Ureter (tissue), 1 donor: ENCODE measurements around the gene DGKE. TPM values are rescaled to one million over a fixed set of nuclear protein-coding genes. Genes with fewer than 3 reads are reported as not detected.
A peak's percentile ranks its signal among the peaks of the same experiment; 100 is the strongest.

Experiments
- DNase-seq: peaks from one replicate; pipeline ENCODE4 v3.0.0-alpha.2; 2020; ENCODE audit warnings: low spot score
- total RNA-seq: library from RNA; stranded (reverse); gene quantifications from one replicate; pipeline ENCODE4 v1.2.4, GENCODE V29; 2023
- donor health status: DM: yes; HTN: yes; CAD: no.

Gene DGKE
- total RNA-seq, 1 donor from 2014 or later, result 15.4 TPM

- no peak for DNase-seq
Observed at GRCh38 chr17:56812901-56813388, 21.0 kb upstream of the DGKE start.

DNA sequence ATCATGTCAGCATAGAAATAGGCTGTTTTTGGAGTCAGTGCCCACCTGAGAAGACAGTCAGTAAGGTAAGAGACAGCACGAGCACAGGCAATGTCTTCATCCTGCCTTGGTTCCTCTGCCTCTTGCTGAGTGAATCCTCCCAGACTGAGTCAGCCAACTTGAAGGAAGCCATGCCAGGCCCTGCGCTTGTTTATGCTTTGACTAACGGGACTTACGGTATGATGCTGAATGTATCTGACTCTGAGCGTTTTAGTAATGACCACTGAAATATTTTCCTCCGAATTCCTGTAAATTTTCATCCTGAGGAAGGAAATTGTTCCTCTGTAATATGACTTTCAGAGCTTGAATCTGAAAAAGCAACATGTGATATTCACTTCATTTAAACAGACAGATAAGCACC lies 18.2 kb upstream of the DGKE start:
- DNase-seq, result no peak

- no peak for DNase-seq
Observed at GRCh38 chr17:56817066-56817465, 16.9 kb upstream of the DGKE start.

GRCh38 chr17:56819030-56819429 lies 14.9 kb upstream of the DGKE start:
- no peak for DNase-seq

GRCh38 chr17:56819431-56820145 lies 14.4 kb upstream of the DGKE start:
- DNase-seq, result peak; percentile 74

DNA sequence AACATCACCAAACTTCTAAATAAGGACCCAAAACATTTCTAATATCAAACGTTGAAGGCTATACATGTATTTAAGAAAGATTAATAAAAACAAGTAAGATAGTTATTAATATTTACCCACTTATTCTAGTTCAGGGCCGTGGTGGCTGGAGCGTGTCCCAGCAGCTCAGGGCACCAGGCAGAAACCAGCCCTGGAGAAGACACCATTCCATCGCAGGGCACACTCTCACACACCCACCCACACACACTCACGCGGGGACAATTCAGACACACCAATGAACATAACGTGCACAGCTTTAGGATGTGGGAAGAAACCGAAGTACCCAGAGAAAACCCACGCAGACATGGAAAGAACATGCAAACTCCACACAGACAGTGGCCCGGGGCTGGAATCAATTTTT lies 13.7 kb upstream of the DGKE start:
- no peak for DNase-seq

GRCh38 chr17:56821847-56822534 lies 12.0 kb upstream of the DGKE start:
- DNase-seq, result no peak

DNA sequence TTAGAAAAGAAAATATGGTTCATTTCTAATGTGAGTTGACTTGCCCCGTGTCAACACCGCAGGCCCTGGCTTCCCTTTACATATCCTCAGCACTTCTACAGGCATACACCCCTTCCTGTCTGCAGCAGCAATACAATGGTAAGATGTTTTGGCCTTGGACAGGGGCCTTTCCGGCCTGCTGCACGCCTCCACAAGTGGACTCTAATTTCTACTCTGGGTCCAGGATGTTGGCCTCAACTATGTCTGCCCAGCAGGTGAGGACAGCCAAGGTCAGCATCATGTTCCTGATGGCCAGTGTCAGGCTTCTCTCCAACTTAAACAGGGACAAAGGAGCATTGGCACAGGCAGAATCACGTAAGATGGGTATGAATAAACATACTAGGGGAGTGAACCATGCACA lies 11.2 kb upstream of the DGKE start:
- no peak for DNase-seq

DNA sequence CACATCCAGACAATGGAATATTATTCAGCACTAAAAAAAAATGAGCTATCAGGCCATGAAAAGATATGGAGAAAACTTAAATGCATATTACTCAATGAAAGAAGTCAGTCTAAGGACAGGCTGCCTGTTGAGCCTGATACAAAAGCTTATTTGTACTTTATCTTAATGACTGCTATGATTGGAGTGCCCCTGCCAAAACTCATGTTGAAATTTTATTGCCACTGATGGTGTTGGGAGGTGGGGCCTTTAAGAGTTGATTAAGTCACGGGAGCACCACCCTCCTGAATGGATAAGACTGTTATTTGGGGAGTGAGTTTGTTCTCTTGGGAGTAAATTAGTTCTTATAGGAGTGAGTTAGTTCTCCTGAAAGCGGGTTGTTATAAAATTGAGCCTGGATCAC lies 10.1 kb upstream of the DGKE start:
- DNase-seq, result no peak

GRCh38 chr17:56824503-56824902 lies 9.4 kb upstream of the DGKE start:
- no peak for DNase-seq

GRCh38 chr17:56826611-56827414 lies 7.1 kb upstream of the DGKE start:
- no peak for DNase-seq

GRCh38 chr17:56830726-56831368 lies 3.1 kb upstream of the DGKE start:
- no peak for DNase-seq

- DNase-seq, result no peak
Observed at GRCh38 chr17:56831369-56832095, 2.4 kb upstream of the DGKE start.

DNA sequence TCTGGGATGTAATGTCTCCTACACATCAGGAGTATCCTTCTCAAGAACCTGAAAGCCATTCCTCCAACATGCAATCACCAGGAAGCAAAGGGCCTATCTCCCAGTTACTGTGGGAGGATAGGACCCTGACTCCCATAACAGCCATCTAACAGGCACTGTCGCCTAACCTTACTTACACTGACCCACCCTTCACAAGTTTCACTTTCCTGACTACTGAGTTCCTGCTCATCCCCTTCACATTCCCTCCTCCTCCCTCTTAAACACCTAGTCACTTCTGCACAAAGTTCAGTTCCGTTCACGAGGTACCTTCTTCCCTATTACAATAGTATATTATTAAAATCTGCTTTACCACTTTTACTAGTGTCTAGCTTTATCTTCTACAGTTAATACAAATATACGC lies 1.5 kb upstream of the DGKE start:
- DNase-seq, result no peak

DNA sequence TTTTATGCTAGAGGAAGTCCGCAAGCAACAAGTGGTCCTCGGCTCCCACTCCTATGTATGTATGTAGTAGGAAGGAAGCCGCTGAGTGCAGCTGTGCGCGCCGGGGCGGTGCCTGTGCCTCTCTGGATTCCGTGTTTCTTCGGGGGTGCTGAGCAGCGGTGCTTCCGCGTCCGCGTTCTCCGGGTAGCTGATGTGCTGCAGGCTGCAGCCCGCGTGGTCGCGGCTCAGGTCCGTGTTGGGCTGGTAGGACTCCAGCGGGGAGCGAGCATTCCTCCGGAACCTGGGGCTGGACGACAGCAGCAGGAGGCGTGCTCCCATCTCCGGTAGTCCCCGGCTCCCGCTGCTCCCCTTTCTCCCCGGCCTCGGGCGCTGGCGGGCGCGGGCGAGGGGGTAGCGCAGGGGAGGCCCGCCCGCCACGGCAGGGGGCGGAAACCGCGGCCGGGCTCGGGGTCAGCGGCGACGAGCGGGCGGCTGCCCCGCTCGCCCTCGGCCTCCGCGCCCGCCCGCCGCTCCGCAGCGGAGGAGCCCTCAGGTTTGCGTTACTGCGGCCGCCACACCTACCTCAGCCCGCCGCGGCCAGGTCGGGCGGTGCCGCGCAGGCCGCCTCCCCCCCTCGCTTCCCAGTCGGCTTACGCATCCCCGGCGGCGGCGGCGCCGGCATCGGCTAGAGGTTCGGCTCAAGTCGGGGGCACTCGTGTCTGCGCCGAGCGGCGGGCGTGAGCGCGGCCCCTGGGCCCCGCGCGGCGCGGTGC lies 718 bp upstream of the DGKE start:
- DNase-seq, result peak; percentile 65

DNA sequence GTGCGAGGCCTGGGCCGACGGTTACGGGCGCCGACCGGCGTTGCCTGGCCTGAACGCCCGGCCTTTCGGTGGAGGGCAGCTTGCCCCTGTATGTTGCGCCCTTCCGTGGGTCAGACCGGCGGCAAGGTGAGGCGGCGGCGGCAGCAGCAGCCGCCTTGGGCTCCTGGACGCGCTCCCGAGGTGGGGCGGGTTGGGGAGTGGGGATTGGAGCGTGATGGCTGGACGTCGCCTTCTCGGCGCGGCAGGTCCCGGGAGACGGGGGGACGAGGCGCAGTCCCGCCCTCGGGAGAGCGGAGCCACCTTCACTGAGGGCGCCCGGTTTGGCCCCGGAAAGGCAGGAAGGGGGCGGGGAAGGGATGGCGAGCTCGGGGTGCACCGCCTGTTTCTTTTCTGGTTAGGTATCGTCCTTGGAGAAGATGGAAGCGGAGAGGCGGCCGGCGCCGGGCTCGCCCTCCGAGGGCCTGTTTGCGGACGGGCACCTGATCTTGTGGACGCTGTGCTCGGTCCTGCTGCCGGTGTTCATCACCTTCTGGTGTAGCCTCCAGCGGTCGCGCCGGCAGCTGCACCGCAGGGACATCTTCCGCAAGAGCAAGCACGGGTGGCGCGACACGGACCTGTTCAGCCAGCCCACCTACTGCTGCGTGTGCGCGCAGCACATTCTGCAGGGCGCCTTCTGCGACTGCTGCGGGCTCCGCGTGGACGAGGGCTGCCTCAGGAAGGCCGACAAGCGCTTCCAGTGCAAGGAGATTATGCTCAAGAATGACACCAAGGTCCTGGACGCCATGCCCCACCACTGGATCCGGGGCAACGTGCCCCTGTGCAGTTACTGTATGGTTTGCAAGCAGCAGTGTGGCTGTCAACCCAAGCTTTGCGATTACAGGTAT lies 671 bp downstream of the DGKE start:
- DNase-seq, result peak; percentile 66

- no peak for DNase-seq
Observed at GRCh38 chr17:56835264-56835585, 1.3 kb downstream of the DGKE start.

- DNase-seq, result no peak
Observed at GRCh38 chr17:56838687-56839086, 4.7 kb downstream of the DGKE start.

GRCh38 chr17:56842577-56842976 lies 8.6 kb downstream of the DGKE start:
- DNase-seq, result no peak

- no peak for DNase-seq
Observed at GRCh38 chr17:56845934-56846333, 12.0 kb downstream of the DGKE start.
